HG02884 (cell line): ENCODE data around the gene COL13A1.

ENCODE experiments used
- ATAC-seq: cut with Tn5 transposase; IDR thresholded peaks from one replicate; pipeline ENCODE4 v1.9.1; 2021; ENCODE audit warnings: mild to moderate bottlenecking, moderate library complexity; ENCODE audit not compliant: unreplicated experiment

Gene COL13A1

GRCh38 chr10:69938541-69938991, 136.9 kb downstream of the COL13A1 start:
- ATAC-seq = no peak

- ATAC-seq = no peak
These were observed 137.4 kb downstream of the COL13A1 start for GRCh38 chr10:69939061-69939460.

- no peak for ATAC-seq
These were observed 137.8 kb downstream of the COL13A1 start for GRCh38 chr10:69939481-69939880.

DNA sequence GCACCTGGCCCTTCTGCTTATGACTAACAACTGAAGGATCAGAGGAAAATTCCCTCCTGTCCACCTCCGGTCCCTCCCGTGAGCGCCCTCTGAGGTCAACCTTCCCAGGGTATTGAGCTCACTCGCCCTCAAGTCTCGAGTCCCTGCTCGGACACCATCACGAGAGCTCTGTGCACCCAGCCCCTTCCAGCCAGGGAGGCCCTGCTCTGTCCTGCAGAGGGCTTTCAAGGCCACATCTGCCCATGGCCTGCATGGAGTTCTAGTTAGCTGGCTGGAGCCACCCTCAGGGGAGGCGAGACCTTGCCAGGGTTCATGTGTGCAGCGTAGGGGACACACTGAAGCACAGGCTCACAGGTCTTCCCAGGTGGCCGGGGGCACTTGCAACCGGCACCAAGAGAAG, 140.0 kb downstream of the COL13A1 start:
- ATAC-seq = no peak

- ATAC-seq = no peak
These were observed 141.7 kb downstream of the COL13A1 start for GRCh38 chr10:69943292-69943820.

GRCh38 chr10:69944761-69945160, 143.1 kb downstream of the COL13A1 start:
- ATAC-seq = no peak

GRCh38 chr10:69948261-69948660, 146.6 kb downstream of the COL13A1 start:
- ATAC-seq = no peak

- ATAC-seq = no peak
These were observed 148.1 kb downstream of the COL13A1 start for GRCh38 chr10:69949770-69950169.

DNA sequence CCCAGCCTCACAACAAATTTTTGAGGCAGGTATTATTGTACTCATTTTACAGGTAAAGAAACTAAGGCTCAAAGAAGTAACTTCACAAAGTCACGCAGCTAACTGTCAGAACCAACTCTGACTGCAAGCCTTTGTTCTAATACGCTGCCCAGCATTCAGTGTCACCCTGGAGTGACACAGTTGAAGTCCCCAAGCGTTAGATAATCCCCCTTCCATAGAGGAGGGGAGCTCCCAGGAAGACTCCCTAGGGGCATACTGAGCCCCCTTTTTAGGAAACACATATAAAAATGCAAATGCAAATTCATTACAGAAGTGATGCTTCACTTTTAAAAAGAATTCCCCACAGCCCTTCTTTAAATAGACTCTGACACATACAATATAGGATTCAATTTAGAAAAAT, 150.0 kb downstream of the COL13A1 start:
- no peak for ATAC-seq

GRCh38 chr10:69952069-69952800, 150.5 kb downstream of the COL13A1 start:
- ATAC-seq = no peak

GRCh38 chr10:69952821-69953221, 151.1 kb downstream of the COL13A1 start:
- ATAC-seq = no peak

DNA sequence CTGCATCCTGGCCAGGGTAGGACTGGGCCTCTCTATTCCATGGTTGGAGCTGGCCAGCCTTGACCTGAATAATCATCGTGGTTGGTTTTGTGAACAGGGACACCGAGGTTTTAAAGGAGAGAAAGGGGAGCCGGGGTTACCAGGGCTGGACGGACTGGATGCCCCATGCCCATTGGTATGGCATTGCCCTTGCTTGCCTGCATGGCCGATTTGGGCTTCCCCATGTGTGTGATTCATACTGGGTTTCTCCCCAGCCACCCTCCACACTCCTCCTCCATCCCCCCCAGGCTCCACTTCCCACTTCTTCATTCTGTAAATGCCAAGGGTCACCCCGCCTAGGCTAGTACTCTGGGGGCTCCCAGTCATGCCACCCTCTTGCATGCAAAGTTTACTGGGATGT, 152.1 kb downstream of the COL13A1 start:
- ATAC-seq = no peak

GRCh38 chr10:69955211-69955805, 153.6 kb downstream of the COL13A1 start:
- ATAC-seq = no peak

GRCh38 chr10:69955897-69956740, 154.4 kb downstream of the COL13A1 start:
- no peak for ATAC-seq

GRCh38 chr10:69956741-69957230, 155.1 kb downstream of the COL13A1 start:
- ATAC-seq = no peak

DNA sequence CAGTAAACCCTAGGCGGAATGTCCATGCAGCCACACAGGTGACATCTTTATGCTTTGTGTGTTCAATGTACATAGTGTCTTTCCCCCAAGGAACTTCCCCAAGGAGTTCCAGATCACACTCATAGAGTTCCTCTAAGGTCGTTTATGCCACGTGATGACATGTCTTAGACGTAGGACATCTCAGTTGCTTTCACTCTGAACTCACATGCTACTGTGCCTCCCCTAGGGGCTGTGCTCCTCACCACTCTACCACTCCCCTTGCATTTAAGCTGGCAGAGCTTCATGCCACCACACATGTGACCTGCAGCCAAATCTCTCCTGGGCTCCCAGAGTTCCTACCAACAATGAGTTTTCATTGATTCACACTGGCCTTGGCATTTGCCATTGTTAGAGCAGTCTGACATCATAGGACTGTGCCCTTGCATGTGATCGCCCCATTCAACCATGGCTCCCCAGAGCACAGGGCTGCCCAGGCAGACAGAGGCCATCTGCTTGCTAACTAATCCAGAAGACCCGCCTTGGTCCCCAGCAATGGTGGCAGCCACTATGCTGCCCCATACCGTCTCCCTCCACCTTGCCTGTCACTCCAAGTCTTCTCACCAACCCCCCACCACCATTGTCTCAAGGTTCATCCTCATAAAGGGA, 155.7 kb downstream of the COL13A1 start:
- no peak for ATAC-seq

GRCh38 chr10:69957886-69958555, 156.3 kb downstream of the COL13A1 start:
- ATAC-seq = peak; percentile 72

DNA sequence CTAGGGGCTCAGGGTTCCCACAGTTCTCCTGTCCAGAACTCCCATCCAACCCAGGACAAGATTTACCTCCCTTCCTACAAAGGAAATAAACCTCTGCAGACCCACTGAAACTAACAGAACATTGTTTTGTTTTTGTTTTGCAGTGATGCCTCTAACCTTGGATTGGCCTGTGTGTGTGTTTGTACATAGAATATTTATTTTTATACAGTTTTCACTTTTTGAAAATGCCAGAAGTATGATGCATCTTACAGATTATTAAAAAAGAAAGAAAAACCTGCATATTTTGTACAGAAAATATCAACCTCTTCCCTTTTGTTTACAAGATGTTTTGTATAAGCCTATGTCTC, 156.8 kb downstream of the COL13A1 start:
- no peak for ATAC-seq

- no peak for ATAC-seq
These were observed 158.2 kb downstream of the COL13A1 start for GRCh38 chr10:69959911-69960310.

DNA sequence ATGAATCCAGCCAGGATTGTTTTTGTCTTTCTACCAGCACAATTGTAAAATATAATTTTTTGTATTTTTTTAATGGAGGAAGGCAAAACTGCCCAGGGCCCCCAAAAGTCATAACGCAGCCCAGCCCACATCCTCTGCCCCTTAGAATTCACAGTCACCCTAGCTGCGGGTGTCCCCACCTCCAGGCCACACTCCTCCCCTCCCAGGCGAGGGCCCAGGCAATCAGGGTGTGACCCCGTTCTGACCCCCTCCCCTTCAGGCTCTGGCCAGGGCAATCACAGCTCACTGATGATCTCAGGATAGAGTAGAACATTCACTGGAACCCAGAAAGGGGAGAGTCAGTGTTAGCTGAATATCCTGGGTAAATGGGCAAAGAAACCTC, 158.9 kb downstream of the COL13A1 start:
- ATAC-seq = no peak
